GM12891 (cell line): ENCODE results near the gene PGR.

Experiments used
- DNase-seq: peaks from one replicate; pipeline ENCODE4 v3.0.0; 2011; ENCODE audit warnings: low spot score; ENCODE audit not compliant: insufficient read length
- FAIRE-seq: peaks from 2 replicates; lab custom pipeline; 2011; peaks lifted over from hg19 to GRCh38; lab: Jason Lieb, UNC
- PAX5 ChIP-seq: IDR thresholded peaks from 2 replicates; pipeline ENCODE4 v1.6.1; 2011; ENCODE audit warnings: low read length, moderate library complexity, mild to moderate bottlenecking; ENCODE audit not compliant: insufficient read depth, severe bottlenecking
- POLR2A ChIP-seq: IDR thresholded peaks from 2 replicates; pipeline ENCODE4 v1.6.1; 2011; ENCODE audit warnings: low read depth, low read length, control low read depth
- POLR2AphosphoS5 ChIP-seq: IDR thresholded peaks from 2 replicates; pipeline ENCODE4 v1.6.1; 2011; ENCODE audit warnings: low read depth, low read length, control low read depth
- POU2F2 ChIP-seq: IDR thresholded peaks from 2 replicates; pipeline ENCODE4 v1.6.1; 2011; ENCODE audit warnings: low read depth, mild to moderate bottlenecking, control low read depth, low read length, moderate library complexity
- SPI1 ChIP-seq: IDR thresholded peaks from 2 replicates; pipeline ENCODE4 v1.6.1; 2011; ENCODE audit warnings: low read depth, low read length, control low read depth
- TAF1 ChIP-seq: IDR thresholded peaks from 2 replicates; pipeline ENCODE4 v1.6.1; 2011; ENCODE audit warnings: low read depth, low read length, control low read depth

The PGR gene

DNA sequence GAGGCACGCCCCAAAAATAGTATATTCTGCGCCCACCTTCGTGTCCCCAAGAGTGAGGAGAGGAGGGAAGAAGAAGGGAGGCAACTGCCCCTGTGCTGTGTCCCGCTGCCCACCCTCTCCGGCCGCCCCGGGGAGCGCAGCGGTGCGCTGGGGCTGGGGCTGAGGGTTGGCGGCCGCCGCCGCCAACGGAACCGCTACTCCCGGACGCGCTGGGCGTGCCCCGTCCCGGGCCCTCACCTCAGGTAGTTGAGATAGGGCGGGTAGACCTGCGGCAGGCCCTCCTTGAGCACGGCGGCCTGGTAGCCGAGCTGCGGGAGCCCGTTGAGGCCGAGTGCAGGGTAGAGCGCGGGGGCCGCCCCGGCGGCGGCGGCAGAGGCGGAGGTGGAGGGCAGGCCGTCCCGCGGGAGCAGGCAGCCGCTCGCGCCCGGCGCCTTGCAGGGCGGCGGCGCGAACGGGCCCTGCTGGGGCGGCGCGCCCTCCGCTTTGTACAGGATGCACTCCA is 2.4 kb downstream of the PGR start:
- no peak for FAIRE-seq
- TF ChIP-seq POU2F2 (no peak), SPI1 (no peak), POLR2A (no peak), PAX5 (no peak), POLR2AphosphoS5 (no peak), TAF1 (no peak)
- no peak for DNase-seq

DNA sequence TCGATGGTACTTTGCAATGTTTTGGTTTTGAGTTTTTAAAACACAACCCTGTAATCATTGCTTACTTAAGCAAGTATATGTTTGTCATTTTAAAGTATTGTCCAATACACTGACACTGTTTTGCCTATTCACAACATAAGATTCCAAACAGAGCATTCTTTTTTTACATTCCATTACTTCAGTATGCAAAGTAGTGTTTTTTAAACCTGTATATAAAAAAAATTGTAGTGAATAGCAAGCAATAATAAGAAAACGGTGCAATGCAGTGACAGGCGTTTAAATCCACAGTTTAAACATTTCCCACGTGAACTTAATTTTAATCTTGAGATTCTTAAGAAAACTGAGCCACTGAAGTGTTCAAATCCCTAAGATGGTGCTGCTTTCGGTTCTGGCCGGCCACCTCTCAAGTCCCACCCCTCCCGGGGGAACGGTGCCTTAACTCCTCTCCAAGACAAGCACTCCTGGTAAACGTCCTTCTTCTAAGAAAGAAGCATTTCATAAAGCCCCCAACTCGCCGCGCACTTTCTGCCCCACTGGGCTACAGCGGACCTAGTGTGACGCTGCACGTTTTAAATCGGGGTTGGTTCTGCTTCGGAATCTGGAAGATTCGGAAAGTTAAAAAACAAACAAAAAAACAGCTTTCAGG is 2.9 kb downstream of the PGR start:
- FAIRE-seq (no peak), DNase-seq (no peak)
- TF ChIP-seq POU2F2 (no peak), POLR2A (no peak), POLR2AphosphoS5 (no peak), SPI1 (no peak), PAX5 (no peak)

DNA sequence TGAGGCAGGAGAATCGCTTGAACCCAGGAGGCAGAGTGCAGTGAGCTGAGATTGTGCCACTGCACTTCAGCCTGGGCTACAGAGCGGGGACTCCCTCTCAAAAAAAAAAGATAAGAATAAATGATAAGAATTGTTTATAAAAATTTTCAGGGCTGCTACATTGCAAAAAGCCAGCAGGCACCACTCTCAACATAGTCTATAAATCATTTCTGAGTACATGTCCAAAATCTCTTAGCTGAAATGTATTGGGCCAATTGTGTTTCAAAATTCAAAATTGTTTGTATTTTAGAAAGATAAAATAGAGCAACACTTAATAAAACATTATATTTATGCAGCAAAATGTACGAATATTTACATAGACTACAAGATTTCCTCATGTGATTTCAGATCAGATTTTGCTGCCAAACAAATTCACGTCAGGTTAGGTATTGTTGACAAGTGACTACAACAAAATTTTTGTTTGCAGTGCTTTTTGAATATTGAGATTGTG is 13.9 kb downstream of the PGR start:
- no peak for TF ChIP-seq SPI1
- TF ChIP-seq TAF1: no peak
- no peak for TF ChIP-seq POU2F2
- TF ChIP-seq POLR2A: no peak
- TF ChIP-seq PAX5: no peak
- TF ChIP-seq POLR2AphosphoS5: no peak
- FAIRE-seq: no peak
- DNase-seq: no peak

DNA sequence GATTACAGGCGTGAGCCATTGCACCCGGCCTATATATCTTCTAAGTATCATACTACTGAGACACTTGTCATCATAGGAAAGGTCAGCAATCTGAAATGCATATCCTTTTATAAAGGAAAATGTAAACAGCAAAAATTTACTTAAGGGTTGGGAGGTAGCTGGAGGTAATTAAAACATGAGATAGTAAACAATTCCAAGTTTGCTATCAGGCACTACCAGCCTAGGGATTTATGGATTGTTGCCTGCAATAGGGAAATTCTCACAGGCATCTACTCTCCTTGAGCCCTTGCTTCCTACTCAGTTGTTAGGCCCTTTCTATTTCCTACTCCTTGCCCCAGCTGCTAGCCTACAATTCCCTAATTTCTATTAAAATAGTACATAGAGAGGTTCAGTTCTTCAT is 16.1 kb downstream of the PGR start:
- FAIRE-seq: no peak
- TF ChIP-seq POLR2A: no peak
- no peak for TF ChIP-seq SPI1
- TF ChIP-seq POU2F2: no peak
- no peak for TF ChIP-seq POLR2AphosphoS5
- DNase-seq: no peak

DNA sequence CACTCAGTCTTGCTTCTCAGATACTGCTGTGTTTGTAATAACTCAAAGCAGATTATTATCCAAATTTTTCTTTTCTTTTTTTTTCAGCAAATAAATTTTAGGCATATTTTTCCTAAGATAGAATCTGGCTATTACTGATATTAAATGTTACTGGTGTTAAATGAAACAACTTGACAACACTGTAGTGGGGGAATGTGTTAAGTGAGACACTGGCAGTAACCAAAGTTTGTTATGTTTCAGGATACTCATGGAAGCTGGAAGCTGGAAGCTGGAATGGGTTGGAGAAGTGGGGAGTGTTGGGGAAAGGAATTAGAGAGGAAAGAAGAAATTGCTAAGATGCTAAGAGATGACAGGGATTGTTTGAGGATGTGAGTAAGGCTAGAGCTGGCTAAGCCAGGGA is 24.9 kb downstream of the PGR start:
- no peak for TF ChIP-seq PAX5
- TF ChIP-seq POU2F2: no peak
- no peak for TF ChIP-seq TAF1
- no peak for TF ChIP-seq POLR2AphosphoS5
- no peak for TF ChIP-seq POLR2A
- no peak for TF ChIP-seq SPI1
- DNase-seq (no peak), FAIRE-seq (no peak)

DNA sequence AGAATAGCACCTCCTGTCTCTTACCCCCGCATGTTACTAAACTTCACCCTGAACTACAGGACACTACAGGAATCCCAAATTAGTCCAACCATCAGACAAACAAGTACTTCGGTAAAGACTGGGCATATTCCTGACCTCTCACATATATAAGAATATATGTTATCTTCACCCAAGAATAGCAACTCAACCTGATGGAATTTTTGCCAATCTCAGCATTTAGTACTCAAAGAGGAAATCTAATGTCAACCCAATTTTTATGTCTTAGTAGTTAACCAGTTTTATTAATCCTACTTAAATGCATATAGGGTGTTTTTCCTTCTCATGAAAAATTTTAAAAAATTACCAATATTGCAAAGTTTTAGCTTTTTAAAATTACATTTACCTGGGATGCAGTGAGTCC is 26.2 kb downstream of the PGR start:
- TF ChIP-seq POLR2AphosphoS5 (no peak), POLR2A (no peak), POU2F2 (no peak), SPI1 (no peak), PAX5 (no peak), TAF1 (no peak)
- no peak for DNase-seq
- no peak for FAIRE-seq

DNA sequence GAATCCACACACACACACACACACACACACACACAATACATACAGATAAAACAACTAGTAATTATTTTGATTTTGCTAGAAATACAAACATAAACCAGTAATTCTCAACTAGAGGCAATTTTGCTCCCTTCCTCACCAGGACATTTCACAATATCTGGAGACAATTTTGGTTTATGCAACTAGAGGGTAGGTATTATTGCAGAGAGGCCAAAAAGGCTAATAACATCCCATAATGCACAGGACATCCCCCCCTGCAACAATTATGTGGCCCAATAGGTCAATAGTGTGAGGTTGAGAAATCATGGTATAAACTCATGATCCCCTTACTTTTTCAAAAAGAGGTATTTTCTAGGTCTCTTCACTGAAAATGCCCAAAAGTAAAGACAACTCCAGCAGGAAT is 29.0 kb downstream of the PGR start:
- no peak for DNase-seq
- FAIRE-seq: no peak
- no peak for TF ChIP-seq POU2F2
- no peak for TF ChIP-seq POLR2AphosphoS5
- no peak for TF ChIP-seq POLR2A
- no peak for TF ChIP-seq SPI1
- no peak for TF ChIP-seq TAF1
- no peak for TF ChIP-seq PAX5

DNA sequence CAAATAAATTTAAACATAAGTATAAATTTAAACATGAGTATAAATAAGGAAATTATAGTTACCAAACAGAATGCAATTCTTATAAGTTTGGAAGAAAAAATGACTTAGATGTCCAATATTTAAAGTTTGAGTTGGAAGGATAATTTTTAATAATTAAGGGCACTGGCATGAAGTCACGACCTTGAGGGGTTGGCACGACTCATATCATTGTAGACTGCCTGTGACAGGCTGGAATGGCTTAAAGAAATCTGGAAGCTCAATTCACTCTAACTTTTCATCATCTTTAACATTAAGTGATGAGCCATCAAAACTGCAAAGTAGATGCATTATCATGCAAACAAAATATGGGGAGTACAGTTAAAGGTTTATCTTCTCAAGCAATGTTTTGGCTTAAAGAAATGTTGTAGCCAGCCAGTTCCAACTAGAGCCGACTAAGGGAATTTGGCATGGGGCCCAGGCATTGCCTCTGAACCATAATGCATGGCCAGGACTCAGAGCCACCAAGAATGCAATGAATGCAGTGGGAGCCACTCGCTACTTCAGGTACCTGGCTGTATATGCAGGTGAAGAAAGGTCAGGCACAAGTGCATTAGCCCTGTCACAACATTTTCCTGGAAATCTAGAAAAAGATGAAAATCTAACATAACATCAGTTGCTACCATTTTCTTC is 33.4 kb downstream of the PGR start:
- FAIRE-seq (no peak), DNase-seq (no peak)
- no peak for TF ChIP-seq TAF1

DNA sequence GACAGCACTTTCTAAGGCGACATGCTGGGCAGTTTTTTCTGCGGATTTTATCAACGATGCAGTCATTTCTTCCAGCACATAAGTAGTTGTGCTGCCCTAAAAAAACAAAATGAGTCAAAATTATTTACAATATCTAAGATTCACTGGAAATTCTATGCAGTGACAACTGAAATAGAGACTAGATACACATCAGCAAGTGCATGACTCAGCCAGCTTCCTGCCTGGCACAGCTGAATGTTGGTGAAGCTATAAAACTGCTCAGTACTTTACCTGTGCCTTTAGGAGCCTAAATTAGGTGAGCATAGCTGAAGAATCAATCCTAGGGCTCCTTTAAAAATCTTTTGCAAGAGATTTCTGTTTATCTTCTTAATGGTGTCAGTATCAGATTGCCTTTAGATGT is 37.8 kb downstream of the PGR start:
- TF ChIP-seq POLR2A: no peak
- TF ChIP-seq PAX5: no peak
- TF ChIP-seq TAF1: no peak
- no peak for TF ChIP-seq POLR2AphosphoS5
- TF ChIP-seq POU2F2: no peak
- TF ChIP-seq SPI1: no peak
- FAIRE-seq (no peak), DNase-seq (no peak)

DNA sequence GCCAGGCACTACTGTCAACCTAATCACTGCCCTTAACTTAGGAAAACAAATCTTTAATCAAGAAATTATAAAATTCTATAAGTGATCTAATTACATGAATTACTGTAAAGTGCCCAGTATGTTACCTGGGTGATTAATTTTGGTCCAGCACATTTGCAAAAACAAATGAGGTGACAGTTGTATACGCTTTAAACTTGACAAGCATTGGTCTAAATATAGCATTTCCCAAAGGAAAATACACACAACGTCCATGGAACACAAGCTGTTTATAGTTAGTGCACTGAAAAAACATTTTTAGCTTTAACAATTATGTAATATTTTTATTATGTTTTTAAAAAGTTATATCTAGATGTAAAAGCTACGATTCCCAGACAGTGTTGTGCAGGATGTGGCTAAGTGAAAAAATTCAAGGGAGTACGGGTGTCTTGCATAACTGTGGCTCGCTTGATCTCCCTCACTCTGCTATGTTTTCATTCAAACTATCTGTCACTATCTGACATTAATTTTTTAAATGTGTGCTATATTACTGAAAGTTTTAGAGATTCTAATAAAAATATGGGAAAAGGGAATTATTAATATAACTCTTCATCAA is 38.8 kb downstream of the PGR start:
- DNase-seq: no peak
- no peak for TF ChIP-seq POLR2AphosphoS5
- TF ChIP-seq TAF1: no peak
- no peak for TF ChIP-seq SPI1
- no peak for TF ChIP-seq PAX5
- no peak for TF ChIP-seq POLR2A
- TF ChIP-seq POU2F2: no peak
- FAIRE-seq: no peak
